ENCODE results near the gene ADAP1.
A peak's percentile ranks its signal among the peaks of the same experiment; 100 is the strongest.
"Not testable (repeated sequence)": the region's sequence is repeated elsewhere in the genome, so short reads cannot be mapped to it uniquely, and the experiment has no call there.

The ADAP1 gene

GRCh38 chr7:880450-880849 is 74.0 kb downstream of the ADAP1 start:
- no peak for DNase-seq (ENCODE audit: low spot score)

- no peak for DNase-seq (ENCODE audit: low spot score)
These were observed 74.8 kb downstream of the ADAP1 start for GRCh38 chr7:879706-880105.

- DNase-seq (ENCODE audit: low spot score): no peak
These were observed 75.4 kb downstream of the ADAP1 start for GRCh38 chr7:879093-879492.

DNA sequence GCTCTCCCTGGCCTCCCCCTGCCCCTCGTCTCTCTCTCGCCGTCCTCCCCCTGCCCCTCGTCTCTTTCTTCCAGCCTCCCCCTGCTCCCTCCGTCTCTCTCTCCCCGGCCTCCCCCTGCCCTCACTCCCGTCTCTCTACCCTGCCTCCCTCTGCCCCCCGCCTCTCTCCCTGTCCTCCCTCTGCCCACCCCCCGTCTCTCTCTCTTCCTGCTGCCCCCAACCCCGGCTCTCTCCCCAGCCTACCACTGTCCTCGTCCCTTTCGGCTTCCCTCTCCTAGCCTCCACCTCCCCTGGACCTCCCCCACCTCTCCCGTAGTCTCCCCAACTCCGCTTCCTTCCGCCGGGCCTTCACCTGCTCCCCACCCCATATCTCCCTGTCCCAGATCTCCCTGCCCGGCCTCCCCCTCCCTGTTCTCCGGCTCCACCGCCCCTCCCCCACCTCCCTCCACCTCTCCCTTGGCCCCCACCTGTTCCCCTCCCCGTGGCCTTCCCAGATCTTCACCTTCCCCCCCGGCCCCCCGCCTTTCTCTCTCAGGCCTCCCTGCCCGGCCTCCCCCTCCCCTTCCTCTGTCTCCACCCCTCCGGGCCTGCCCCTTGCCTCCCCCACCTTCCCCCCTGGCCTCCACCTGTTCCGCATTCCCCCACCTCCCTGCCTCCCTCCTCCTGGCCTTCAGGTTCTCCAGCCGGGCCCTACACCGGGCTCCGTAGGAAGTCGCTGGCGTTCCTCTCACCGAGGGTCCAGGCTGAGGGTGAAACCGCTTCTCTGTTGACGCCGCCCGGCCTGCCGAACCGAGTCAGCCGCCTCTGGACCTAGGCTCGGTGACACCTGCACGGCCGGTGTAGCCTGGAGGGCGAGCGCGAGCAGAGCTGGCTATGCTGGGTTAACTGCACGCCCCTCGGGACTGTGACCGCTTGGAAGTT is 76.9 kb downstream of the ADAP1 start:
- DNase-seq (ENCODE audit: low spot score): no peak

DNA sequence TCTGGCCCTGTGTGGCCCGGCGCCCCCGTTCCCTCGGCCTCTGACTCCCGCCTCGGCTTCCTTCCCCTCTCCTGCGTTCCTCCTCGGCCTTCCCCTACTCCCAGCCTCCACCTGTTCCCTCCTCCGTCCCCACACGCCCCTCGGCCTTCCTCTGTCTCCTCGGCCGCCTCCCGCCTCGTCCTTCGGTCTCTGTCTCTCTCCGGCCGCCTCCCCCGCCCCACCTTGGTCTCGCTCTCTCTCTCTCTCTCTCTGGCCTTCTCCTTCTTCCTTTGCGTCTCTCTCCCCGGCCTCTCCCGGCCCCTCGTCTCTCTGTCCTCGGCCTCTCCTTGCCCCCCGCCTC is 77.5 kb downstream of the ADAP1 start:
- no peak for DNase-seq (ENCODE audit: low spot score)

DNA sequence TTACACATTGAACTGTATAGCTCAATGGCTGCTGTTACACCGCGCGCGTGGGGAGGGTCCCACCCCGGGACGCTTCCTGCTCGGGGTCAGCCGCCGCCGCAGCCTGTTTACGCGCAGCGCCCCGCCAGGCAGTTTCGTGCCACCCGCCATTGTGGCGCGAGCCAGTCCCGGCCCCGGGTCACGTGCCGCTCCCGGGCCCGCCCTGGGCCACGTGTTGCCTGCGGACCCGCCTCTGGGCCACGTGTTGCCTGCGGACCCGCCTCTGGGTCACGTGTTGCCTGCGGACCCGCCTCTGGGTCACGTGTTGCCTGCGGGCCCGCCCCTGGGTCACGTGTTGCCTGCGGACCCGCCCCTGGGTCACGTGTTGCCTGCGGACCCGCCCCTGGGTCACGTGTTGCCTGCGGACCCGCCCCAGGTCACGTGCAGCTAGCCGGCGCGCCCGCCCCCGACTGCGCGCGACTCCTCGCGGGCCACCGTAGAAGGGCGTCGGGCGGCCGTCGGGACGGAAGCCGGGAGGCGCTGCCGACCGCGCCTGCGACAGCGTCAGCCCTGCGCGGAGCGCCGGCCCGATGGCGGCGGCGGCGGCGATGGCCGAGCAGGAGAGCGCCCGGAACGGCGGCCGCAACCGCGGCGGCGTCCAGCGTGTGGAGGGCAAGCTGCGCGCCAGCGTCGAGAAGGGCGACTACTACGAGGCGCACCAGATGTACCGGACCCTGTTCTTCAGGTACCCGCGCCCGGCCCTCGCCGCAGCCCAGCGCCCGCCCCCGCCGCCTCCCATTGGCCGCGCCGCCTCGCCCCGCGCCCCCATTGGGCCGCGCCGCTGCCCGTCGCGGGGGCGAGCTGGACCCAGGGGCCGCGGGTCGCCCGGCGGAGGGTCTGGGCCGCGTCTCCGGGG is 78.2 kb downstream of the ADAP1 start, which contains the start of gene GET4:
Gene GET4, plus strand, starts transcription at position 478 of the 895 bp plus-strand sequence. Its CDS starts 92 bp downstream, at position 570.
- DNase-seq (ENCODE audit: low spot score): peak; percentile 99

GRCh38 chr7:875476-876076 is 78.9 kb downstream of the ADAP1 start:
- DNase-seq (ENCODE audit: low spot score): no peak

DNA sequence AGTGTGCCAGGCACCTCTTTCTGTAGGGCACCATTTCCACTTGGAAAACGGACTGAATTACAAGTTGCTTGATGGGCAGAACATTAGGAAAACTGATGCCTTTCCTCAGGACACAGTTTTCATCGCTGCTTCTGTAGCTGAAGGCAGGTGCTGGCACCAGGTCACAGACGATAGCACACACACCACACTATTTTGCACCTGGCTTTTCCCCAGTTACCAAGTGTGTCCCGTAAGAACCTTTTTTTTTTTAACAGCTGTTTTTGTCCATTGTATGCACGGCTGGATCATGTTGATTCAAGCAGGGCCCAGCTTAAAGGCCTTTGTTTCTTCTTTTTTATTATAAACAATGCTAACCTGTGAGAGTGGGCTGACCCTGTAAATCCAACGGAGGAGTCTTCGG is 79.4 kb downstream of the ADAP1 start:
- no peak for DNase-seq (ENCODE audit: low spot score)

- no peak for DNase-seq (ENCODE audit: low spot score)
These were observed 80.3 kb downstream of the ADAP1 start for GRCh38 chr7:874031-874749.

DNA sequence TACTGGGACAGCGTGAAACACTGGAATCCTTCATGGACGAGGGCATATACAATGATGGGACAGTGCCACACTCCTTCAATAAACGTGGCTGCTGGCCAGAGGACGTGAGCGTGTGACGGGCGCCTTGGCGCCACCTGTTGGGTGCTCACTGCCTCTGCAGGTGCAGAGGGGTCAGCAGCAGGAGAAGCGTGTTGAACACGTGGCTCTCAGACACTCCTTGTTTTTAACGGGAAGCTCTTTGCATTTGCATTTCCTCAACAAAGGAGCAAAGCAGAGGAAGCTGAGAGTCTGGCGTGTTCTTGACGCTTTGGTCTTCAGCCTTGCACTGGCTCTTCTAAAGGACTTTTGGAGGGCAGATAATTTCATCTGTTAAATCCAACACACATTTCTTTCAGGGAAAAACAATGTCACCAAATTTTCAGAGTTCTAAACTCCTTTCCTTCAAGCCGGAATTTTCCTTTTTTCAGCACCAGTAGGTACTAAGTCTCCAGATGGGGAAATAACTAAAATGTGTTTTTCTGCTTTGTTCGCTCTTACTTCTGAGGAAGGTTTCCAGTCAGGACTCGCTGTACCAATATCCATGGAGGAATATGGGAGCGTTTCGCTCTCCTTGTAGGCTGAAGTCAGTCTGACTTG is 81.0 kb downstream of the ADAP1 start:
- DNase-seq (ENCODE audit: low spot score): peak; percentile 77

DNA sequence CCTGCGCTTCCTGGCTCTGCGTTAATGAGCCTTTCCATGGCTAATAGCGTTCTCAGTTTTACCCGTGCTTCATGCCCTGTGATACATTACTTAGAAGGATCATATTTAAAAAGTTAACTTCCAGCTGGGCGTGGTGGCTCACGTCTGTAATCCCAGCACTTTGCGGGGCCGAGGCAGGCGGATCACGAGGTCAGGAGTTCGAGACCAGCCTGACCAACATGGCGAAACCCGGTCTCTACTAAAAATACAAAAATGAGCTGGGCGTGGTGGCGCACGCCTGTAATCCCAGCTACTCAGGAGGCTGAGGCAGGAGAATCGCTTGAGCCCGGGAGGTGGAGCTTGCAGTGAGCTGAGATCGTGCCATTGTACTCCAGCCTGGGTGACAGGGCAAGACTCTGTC is 81.8 kb downstream of the ADAP1 start:
- not testable (repeated sequence) for DNase-seq (ENCODE audit: low spot score)

DNA sequence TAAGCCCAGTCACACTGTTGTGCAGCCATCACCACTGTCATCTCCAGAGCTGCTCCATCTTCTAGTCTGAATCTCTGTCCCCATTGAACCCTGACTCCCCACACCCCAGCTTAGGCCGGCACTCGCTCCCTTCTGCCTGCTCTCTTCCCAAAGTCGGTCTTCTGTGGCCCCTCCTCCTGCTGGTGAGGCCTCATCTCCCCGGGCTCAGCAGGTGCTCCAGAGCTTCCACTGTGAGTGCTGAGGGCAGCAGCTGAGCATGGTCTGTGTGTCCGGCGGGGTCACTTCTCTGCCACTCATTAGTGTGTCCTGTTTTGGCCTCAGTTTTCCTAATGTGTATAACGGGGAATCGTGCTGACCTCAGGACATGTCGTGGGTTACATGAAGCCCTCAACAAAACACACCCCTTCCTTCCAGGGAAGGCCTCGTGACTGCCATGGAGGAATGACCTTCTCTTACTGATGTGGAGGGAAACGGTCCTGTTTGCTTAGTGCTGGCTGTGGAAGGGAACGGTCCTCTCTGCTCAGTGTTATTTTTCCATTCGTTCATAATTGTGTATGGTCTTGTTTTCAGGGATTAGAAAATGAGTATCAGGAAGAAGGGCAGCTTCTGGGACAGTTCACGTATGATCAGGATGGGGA is 82.5 kb downstream of the ADAP1 start:
- no peak for DNase-seq (ENCODE audit: low spot score)

- no peak for DNase-seq (ENCODE audit: low spot score)
These were observed 85.1 kb downstream of the ADAP1 start for GRCh38 chr7:869348-869747.

- no peak for DNase-seq (ENCODE audit: low spot score)
These were observed 86.3 kb downstream of the ADAP1 start for GRCh38 chr7:868189-868486.

DNA sequence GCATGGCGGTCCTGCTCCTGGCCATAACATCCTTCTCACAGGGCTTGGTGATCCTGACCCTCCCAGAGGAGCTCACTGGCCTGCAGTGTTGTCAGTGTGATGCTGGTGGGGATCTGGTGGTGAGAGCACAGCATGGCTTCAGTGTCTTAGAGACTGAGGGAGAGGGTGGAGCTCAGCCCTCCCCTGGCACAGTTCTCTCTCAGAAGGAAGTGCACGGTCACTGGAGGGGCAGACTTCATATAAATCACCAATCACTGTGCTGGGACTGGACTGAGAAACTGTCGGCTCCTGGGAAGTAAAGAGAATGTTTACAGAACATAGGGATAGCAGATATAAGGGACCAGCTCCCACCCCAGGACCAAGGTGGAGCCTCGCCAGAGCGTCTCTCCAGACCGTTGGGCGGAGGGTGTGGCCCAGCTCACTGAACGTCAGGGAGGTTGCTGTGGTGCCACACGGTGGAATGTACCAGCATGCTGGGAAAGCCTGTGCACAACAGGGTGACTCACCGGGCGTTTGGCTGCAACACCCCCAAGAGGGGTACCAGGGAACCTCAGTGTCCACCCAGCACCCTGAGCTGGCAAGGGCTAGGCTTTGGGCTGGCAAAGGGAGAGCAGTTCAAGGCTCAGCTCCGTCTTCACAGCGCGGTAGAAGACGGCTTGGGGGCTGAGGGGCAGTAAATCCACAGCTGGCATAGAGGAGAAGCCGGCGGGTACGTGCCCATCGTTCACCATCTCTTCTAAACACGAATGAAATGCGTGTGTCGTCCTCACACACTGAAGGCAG is 86.9 kb downstream of the ADAP1 start:
- no peak for DNase-seq (ENCODE audit: low spot score)

GRCh38 chr7:867001-867405 is 87.5 kb downstream of the ADAP1 start:
- no peak for DNase-seq (ENCODE audit: low spot score)

DNA sequence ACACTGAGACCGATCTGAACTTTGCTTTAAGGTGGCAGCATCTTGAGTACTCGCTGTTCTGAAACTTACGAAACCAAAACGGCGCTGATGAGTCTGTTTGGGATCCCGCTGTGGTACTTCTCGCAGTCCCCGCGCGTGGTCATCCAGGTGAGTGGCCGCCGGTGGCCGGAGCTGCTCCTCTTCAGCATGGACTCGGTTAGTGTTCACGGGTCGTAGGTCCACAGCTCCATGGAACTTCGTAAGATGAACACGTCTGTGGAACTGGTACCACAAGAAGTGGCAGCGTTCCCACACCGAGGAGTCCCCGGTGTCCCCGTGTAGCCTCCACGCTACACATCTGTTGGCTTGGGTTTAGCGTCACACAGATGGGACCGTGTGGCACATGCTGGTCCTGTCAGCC is 88.6 kb downstream of the ADAP1 start:
- no peak for DNase-seq (ENCODE audit: low spot score)

- no peak for DNase-seq (ENCODE audit: low spot score)
These were observed 91.4 kb downstream of the ADAP1 start for GRCh38 chr7:863106-863505.

- no peak for DNase-seq (ENCODE audit: low spot score)
These were observed 92.3 kb downstream of the ADAP1 start for GRCh38 chr7:862157-862556.

GRCh38 chr7:861222-861621 is 93.3 kb downstream of the ADAP1 start:
- DNase-seq (ENCODE audit: low spot score): no peak

Measured in CD4-positive, alpha-beta T cell treated with Interleukin-2 at 100 ng/mL for 4 hours (primary cell).